H1 (cell line): ENCODE results near the gene CCBE1.

Experiments used
- CBX5 ChIP-seq: fragments of 300-800, 300-1000 bp; sonication (generic); IDR thresholded peaks from 2 replicates; pipeline ENCODE4 v1.7.1; 2016; ENCODE audit warnings: antibody characterized with exemption, low read length, low read depth
- PHF8 ChIP-seq: fragments of 200-600 bp; sonication (generic); conservative IDR thresholded peaks from 2 replicates; pipeline ENCODE4 v1.7.1; 2012; ENCODE audit warnings: low read depth, mild to moderate bottlenecking, inconsistent platforms, low read length, moderate library complexity
- POLR2A ChIP-seq, 2 experiments: IDR thresholded peaks; 1 replicate in 1 of 2; 2 replicates in 1 of 2; pipeline ENCODE4 v1.6.1; 2011; ENCODE audit warnings: low read depth in 2 of 2, low read length in 2 of 2, mild to moderate bottlenecking in 2 of 2; ENCODE audit errors: control extremely low read depth in 1 of 2
- POLR2AphosphoS5 ChIP-seq: IDR thresholded peaks from 2 replicates; pipeline ENCODE4 v1.6.1; 2011; ENCODE audit warnings: low read depth, low read length
- RBBP5 ChIP-seq: IDR thresholded peaks from 2 replicates; pipeline ENCODE4 v1.7.1; 2012; ENCODE audit warnings: low read depth, mild to moderate bottlenecking, inconsistent platforms, low read length, moderate library complexity, borderline replicate concordance
- TBP ChIP-seq: IDR thresholded peaks from 2 replicates; pipeline ENCODE4 v1.6.1; 2011; ENCODE audit warnings: low read depth, low read length, improper control_type of control experiment
- TCF12 ChIP-seq: IDR thresholded peaks from 2 replicates; pipeline ENCODE4 v1.6.1; 2011; ENCODE audit warnings: low read depth, mild to moderate bottlenecking, low read length
- ZNF274 ChIP-seq: IDR thresholded peaks from 2 replicates; pipeline ENCODE4 v1.7.0; 2012; ENCODE audit warnings: low read length, borderline replicate concordance; ENCODE audit errors: extremely low read depth
- TF ChIP-seq, protein P1 (sequence below), 3 experiments: IDR thresholded peaks; 1 replicate in 2 of 3; 2 replicates in 1 of 3; pipeline versions ENCODE4 v1.5.1 to v1.6.1; 2011; ENCODE audit warnings: low read length in 3 of 3, mild to moderate bottlenecking in 3 of 3, inconsistent platforms in 2 of 3, low read depth in 1 of 3, moderate library complexity in 1 of 3; ENCODE audit not compliant: insufficient read depth in 1 of 3; ENCODE audit errors: control extremely low read depth in 1 of 3

DNA sequence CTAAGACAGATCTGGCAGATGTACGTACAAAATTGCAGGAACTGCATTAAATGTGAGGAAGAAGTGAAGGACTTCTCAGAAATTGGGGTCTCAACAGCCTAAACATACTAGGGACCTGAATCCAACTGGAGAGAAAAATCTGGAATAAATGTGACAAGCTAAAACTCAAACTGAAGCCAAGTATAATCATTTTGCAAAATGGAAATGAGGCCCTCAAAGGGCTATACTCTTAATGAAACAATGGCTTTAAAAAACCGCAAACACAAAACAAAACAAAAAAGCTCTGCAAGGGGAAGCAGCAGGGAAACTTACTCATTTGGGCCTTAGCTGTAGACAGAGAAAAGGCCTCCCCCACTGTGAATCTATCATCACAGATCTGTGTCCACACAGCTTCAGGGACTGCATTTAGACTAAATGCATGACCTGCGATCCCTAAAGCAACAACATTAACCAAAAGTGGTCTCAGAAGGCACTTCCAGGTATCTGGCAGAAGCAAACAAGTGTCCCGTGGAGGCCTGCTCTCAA, 63.2 kb downstream of the CCBE1 start:
- TF ChIP-seq RBBP5 (no peak), TCF12 (no peak), POLR2A (IDR thresholded peaks at IDR 0.05; ENCODE audit: control extremely low read depth in 1 of 2, low read depth in 2 of 2, low read length in 2 of 2) (no peak), TBP (no peak), POLR2AphosphoS5 (no peak), CBX5 (no peak), PHF8 (no peak), ZNF274 (no peak)
- TF ChIP-seq, protein P1, sequence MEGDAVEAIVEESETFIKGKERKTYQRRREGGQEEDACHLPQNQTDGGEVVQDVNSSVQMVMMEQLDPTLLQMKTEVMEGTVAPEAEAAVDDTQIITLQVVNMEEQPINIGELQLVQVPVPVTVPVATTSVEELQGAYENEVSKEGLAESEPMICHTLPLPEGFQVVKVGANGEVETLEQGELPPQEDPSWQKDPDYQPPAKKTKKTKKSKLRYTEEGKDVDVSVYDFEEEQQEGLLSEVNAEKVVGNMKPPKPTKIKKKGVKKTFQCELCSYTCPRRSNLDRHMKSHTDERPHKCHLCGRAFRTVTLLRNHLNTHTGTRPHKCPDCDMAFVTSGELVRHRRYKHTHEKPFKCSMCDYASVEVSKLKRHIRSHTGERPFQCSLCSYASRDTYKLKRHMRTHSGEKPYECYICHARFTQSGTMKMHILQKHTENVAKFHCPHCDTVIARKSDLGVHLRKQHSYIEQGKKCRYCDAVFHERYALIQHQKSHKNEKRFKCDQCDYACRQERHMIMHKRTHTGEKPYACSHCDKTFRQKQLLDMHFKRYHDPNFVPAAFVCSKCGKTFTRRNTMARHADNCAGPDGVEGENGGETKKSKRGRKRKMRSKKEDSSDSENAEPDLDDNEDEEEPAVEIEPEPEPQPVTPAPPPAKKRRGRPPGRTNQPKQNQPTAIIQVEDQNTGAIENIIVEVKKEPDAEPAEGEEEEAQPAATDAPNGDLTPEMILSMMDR (IDR thresholded peaks at IDR 0.05; ENCODE audit: control extremely low read depth in 1 of 3, insufficient read depth in 1 of 3, low read depth in 1 of 3, low read length in 3 of 3) = no peak
